Adipocyte (in vitro differentiated cells): ENCODE measurements around the gene RFC5.

Experiments
- DNase-seq: peaks from one replicate; pipeline ENCODE4 v3.0.0-alpha.2; 2015; ENCODE audit warnings: low read depth
- H3K27me3 ChIP-seq: replicated peaks from 2 replicates; pipeline ENCODE4 v1.7.0; 2013; ENCODE audit warnings: mild to moderate bottlenecking, low read length, moderate library complexity; ENCODE audit not compliant: control insufficient read depth, insufficient read depth
- H3K36me3 ChIP-seq: 2 replicates; pipeline ENCODE4 v1.7.0; 2013; ENCODE audit warnings: low read length, mild to moderate bottlenecking, moderate library complexity; ENCODE audit not compliant: control insufficient read depth, insufficient read depth, severe bottlenecking
- H3K4me1 ChIP-seq: 2 replicates; pipeline ENCODE4 v1.7.0; 2013; ENCODE audit warnings: mild to moderate bottlenecking, low read length, moderate library complexity; ENCODE audit not compliant: control insufficient read depth, insufficient read depth
- H3K4me3 ChIP-seq: 2 replicates; pipeline ENCODE4 v1.7.0; 2013; ENCODE audit warnings: mild to moderate bottlenecking, low read length, moderate library complexity
- H3K9ac ChIP-seq: 2 replicates; pipeline ENCODE4 v1.7.0; 2013; ENCODE audit warnings: mild to moderate bottlenecking, low read length, moderate library complexity
- H3K9me3 ChIP-seq: 2 replicates; pipeline ENCODE4 v1.7.0; 2013; ENCODE audit warnings: mild to moderate bottlenecking, low read length, moderate library complexity; ENCODE audit not compliant: control insufficient read depth

The RFC5 gene

GRCh38 chr12:118035190-118036041 lies 18.9 kb downstream of the RFC5 start:
- Histone ChIP-seq H3K27me3 (no peaks in the 10 kb centered on the region), H3K9me3 (no peaks in the 10 kb centered on the region), H3K9ac (no peak overlapping the region), H3K4me3 (no peak overlapping the region), H3K4me1 (peaks cover 21% of the 10 kb centered on the region), H3K36me3 (peaks cover 96% of the 10 kb centered on the region)
- peak; percentile 20 for DNase-seq

GRCh38 chr12:118036672-118037411 lies 20.3 kb downstream of the RFC5 start:
- H3K27me3 ChIP-seq: no peaks in the 10 kb centered on the region
- no peaks in the 10 kb centered on the region for H3K9me3 ChIP-seq
- peaks cover 21% of the 10 kb centered on the region for H3K4me1 ChIP-seq
- H3K9ac ChIP-seq: no peak overlapping the region
- H3K36me3 ChIP-seq: peaks cover 94% of the 10 kb centered on the region
- no peak overlapping the region for H3K4me3 ChIP-seq
- DNase-seq: no peak

- Histone ChIP-seq H3K36me3 (peaks cover 94% of the 10 kb centered on the region), H3K4me3 (no peak overlapping the region), H3K4me1 (peaks cover 21% of the 10 kb centered on the region), H3K9ac (no peak overlapping the region), H3K27me3 (no peaks in the 10 kb centered on the region), H3K9me3 (no peaks in the 10 kb centered on the region)
- no peak for DNase-seq
Observed at GRCh38 chr12:118038137-118038536, 21.6 kb downstream of the RFC5 start.

GRCh38 chr12:118042091-118042490 lies 25.6 kb downstream of the RFC5 start:
- H3K9me3 ChIP-seq: no peaks in the 10 kb centered on the region
- peaks cover 4% of the 10 kb centered on the region for H3K4me1 ChIP-seq
- H3K36me3 ChIP-seq: peaks cover 86% of the 10 kb centered on the region
- no peak for DNase-seq
- H3K4me3 ChIP-seq: no peak overlapping the region
- H3K27me3 ChIP-seq: no peaks in the 10 kb centered on the region
- no peak overlapping the region for H3K9ac ChIP-seq

- Histone ChIP-seq H3K9ac (no peak overlapping the region), H3K4me3 (no peak overlapping the region), H3K27me3 (no peaks in the 10 kb centered on the region), H3K9me3 (no peaks in the 10 kb centered on the region), H3K4me1 (no peaks in the 10 kb centered on the region), H3K36me3 (peaks cover 84% of the 10 kb centered on the region)
- no peak for DNase-seq
Observed at GRCh38 chr12:118044075-118044474, 27.6 kb downstream of the RFC5 start.

GRCh38 chr12:118044577-118044976 lies 28.1 kb downstream of the RFC5 start:
- Histone ChIP-seq H3K27me3 (no peaks in the 10 kb centered on the region), H3K4me3 (no peak overlapping the region), H3K4me1 (no peaks in the 10 kb centered on the region), H3K36me3 (peaks cover 81% of the 10 kb centered on the region), H3K9ac (no peak overlapping the region), H3K9me3 (no peaks in the 10 kb centered on the region)
- DNase-seq: no peak

GRCh38 chr12:118046430-118046829 lies 29.9 kb downstream of the RFC5 start:
- Histone ChIP-seq H3K4me1 (peaks cover 7% of the 10 kb centered on the region), H3K27me3 (no peaks in the 10 kb centered on the region), H3K9me3 (no peaks in the 10 kb centered on the region), H3K4me3 (no peak overlapping the region), H3K9ac (no peak overlapping the region), H3K36me3 (peaks cover 83% of the 10 kb centered on the region)
- DNase-seq: no peak

GRCh38 chr12:118050972-118051910 lies 34.7 kb downstream of the RFC5 start:
- Histone ChIP-seq H3K9me3 (no peaks in the 10 kb centered on the region), H3K27me3 (no peaks in the 10 kb centered on the region), H3K4me3 (no peak overlapping the region), H3K9ac (no peak overlapping the region), H3K36me3 (peaks cover 47% of the 10 kb centered on the region), H3K4me1 (peaks cover 40% of the 10 kb centered on the region)
- DNase-seq: no peak

- peaks cover 36% of the 10 kb centered on the region for H3K36me3 ChIP-seq
Observed at GRCh38 chr12:118052324-118053070, 36.0 kb downstream of the RFC5 start.

GRCh38 chr12:118053071-118053985 lies 36.8 kb downstream of the RFC5 start:
- Histone ChIP-seq H3K4me3 (peak overlapping the region; percentile 30), H3K4me1 (peaks cover 42% of the 10 kb centered on the region), H3K9me3 (no peaks in the 10 kb centered on the region), H3K27me3 (no peaks in the 10 kb centered on the region), H3K36me3 (peaks cover 30% of the 10 kb centered on the region), H3K9ac (peak overlapping the region; percentile 58)
- no peak for DNase-seq

More at GRCh38 chr12:118052324-118053070, 36.0 kb downstream of the RFC5 start:
- Histone ChIP-seq H3K4me1 (peaks cover 42% of the 10 kb centered on the region), H3K9ac (peak overlapping the region; percentile 58), H3K4me3 (peak overlapping the region; percentile 30), H3K9me3 (no peaks in the 10 kb centered on the region), H3K27me3 (no peaks in the 10 kb centered on the region)
- DNase-seq: peak; percentile 96
